Endothelial cell (in vitro differentiated cells): Measurements from ENCODE around the gene UNK. TPM values are rescaled to one million over a fixed set of nuclear protein-coding genes. Genes with fewer than 3 reads are reported as not detected.

Source experiments
- DNase-seq: peaks from one replicate; pipeline ENCODE4 v3.0.0; 2021; ENCODE audit warnings: low spot score
- H3K27ac Mint-ChIP-seq: one replicate; pipeline ENCODE4 v1.8.0; 2021; ENCODE audit warnings: mixed read lengths, inconsistent platforms; ENCODE audit not compliant: unreplicated experiment
- H3K27me3 Mint-ChIP-seq: one replicate; pipeline ENCODE4 v1.8.0; 2021; ENCODE audit warnings: mild to moderate bottlenecking, moderate library complexity, mixed read lengths, inconsistent platforms; ENCODE audit not compliant: unreplicated experiment
- H3K36me3 Mint-ChIP-seq: one replicate; pipeline ENCODE4 v1.8.0; 2021; ENCODE audit warnings: mild to moderate bottlenecking, low read depth, mixed read lengths, inconsistent platforms; ENCODE audit not compliant: unreplicated experiment
- H3K4me1 Mint-ChIP-seq: one replicate; pipeline ENCODE4 v1.8.0; 2021; ENCODE audit warnings: mild to moderate bottlenecking, mixed read lengths, inconsistent platforms; ENCODE audit not compliant: unreplicated experiment
- H3K4me3 Mint-ChIP-seq: one replicate; pipeline ENCODE4 v1.8.0; 2021; ENCODE audit warnings: mild to moderate bottlenecking, mixed read lengths, inconsistent platforms; ENCODE audit not compliant: unreplicated experiment
- H3K9me3 Mint-ChIP-seq: one replicate; pipeline ENCODE4 v1.8.0; 2021; ENCODE audit warnings: mixed read lengths, inconsistent platforms; ENCODE audit not compliant: unreplicated experiment
- total RNA-seq: library from RNA; stranded (reverse); fragmentation: NEBNext Ultra II Directional; extraction: Animal tissue kit (Norgen Biotek cat#: 25700); gene quantifications from one replicate; pipeline ENCODE4 v1.2.1, GENCODE V29; 2021; ENCODE audit not compliant: unreplicated experiment
- TF ChIP-seq, protein P1 (sequence below): fragments of 200-600 bp; sonication (generic); IDR thresholded peaks from one replicate; pipeline ENCODE4 v1.5.0; 2021; ENCODE audit warnings: antibody characterized with exemption; ENCODE audit not compliant: unreplicated experiment

UNK gene
- total RNA-seq, 1 donor from 2014 or later: 28.8 TPM

DNA sequence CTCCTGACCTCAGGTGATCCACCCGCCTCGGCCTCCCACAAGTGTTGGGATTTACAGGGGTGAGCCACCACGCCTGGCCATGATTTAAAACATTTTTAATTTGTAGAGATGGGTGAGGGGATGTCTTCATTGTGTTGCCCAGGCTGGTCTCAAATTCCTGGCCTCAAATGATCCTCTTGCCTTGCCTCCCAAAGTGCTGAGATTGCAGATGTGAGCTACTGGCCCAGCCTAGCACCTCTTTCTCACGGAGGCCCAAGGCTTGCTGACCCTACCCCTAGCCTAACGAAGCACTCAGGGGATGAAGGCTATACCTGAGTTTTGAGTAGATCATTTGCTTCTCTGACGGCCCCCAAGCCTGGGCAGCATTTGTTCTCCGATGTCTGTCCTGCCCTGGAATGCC, 26.6 kb downstream of the UNK start:
- Mint-ChIP-seq H3K4me1 (no peaks in the 10 kb centered on the region), H3K36me3 (peaks cover 18% of the 10 kb centered on the region), H3K9me3 (no peaks in the 10 kb centered on the region), H3K27ac (no peak overlapping the region), H3K4me3 (no peak overlapping the region), H3K27me3 (peaks cover 5% of the 10 kb centered on the region)
- no peak for DNase-seq
- TF ChIP-seq, protein P1, sequence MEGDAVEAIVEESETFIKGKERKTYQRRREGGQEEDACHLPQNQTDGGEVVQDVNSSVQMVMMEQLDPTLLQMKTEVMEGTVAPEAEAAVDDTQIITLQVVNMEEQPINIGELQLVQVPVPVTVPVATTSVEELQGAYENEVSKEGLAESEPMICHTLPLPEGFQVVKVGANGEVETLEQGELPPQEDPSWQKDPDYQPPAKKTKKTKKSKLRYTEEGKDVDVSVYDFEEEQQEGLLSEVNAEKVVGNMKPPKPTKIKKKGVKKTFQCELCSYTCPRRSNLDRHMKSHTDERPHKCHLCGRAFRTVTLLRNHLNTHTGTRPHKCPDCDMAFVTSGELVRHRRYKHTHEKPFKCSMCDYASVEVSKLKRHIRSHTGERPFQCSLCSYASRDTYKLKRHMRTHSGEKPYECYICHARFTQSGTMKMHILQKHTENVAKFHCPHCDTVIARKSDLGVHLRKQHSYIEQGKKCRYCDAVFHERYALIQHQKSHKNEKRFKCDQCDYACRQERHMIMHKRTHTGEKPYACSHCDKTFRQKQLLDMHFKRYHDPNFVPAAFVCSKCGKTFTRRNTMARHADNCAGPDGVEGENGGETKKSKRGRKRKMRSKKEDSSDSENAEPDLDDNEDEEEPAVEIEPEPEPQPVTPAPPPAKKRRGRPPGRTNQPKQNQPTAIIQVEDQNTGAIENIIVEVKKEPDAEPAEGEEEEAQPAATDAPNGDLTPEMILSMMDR: no peak

DNA sequence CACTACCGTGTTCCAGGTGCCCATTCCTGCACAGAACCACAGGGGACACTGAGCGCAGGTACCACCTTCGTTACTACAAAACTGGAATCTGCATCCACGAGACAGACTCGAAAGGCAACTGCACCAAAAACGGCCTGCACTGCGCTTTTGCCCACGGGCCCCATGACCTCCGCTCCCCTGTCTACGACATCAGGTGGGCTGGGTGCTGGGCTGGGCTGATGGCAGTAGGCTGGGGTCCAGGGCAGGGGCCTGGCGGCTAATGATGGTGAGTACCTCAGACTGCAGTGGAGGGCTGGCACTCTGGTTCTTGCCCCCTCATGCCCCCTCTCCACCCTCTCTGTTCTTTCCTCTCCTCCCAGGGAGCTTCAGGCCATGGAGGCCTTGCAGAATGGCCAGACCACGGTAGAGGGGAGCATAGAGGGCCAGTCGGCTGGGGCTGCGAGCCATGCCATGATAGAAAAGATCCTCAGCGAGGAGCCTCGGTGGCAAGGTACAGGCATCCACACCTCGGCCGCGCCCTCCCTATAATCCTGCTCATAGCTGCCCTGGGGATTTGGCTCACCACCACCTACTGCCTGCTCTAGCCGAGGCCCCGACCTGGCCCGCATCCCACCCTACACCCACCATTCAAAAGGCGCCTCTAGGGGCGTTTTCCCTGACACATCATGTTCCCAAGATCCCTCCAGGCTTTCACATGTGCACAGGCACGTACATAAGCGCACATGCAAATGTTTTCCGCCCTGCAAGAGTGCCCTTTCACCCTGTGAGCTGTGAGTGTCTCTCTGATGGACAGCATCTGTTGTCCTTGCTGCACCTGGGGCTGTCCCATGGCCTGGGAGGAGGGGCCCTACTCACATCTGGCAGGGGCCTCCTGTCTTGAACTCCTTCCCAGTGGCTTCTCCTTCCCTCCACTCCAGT, 27.7 kb downstream of the UNK start:
- no peaks in the 10 kb centered on the region for H3K4me1 Mint-ChIP-seq
- no peaks in the 10 kb centered on the region for H3K9me3 Mint-ChIP-seq
- DNase-seq: no peak
- H3K27me3 Mint-ChIP-seq: peaks cover 5% of the 10 kb centered on the region
- peak overlapping the region; percentile 71 for H3K4me3 Mint-ChIP-seq
- peaks cover 22% of the 10 kb centered on the region for H3K36me3 Mint-ChIP-seq
- H3K27ac Mint-ChIP-seq: no peak overlapping the region
- TF ChIP-seq, protein P1: no peak

DNA sequence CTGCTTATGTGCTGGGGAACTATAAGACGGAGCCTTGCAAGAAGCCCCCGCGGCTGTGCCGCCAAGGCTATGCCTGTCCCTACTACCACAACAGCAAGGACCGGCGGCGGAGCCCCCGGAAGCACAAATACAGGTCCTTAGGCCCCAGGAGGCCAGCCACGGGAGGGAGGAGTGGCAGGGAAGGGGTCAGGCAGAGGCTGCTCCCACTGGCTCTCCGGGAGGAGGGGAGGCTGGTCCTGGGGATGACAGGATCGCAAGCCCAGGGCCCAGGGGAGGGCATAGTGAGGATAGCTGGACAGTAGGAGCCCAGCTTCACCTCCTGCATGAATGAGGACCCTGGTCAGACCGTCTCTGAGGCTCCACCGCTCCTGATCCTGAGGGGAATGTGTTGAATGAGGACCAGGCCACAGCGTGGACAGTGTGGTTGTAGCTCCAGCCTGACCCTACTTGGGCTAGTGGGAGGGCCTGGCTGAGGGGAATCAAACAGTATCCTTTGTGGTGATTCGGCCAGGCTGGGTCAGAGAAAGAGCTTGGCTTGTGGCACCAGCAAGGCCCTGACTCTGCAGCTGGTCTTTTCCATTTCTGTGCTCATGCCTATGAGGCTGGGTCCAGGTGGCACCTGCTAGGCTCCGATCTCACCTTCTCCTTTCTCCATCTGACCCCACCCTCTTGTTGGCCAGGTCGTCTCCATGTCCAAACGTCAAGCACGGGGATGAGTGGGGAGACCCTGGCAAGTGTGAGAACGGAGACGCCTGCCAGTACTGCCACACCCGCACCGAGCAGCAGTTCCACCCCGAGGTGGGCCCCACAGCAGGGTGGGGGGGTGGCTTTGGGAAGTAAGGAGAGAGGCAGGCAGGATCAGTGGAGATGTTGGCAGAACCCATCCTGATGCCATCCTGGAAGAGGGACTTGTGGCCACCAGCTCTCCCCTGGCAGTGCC, 28.7 kb downstream of the UNK start:
- Mint-ChIP-seq H3K27ac (no peak overlapping the region), H3K4me3 (no peak overlapping the region), H3K36me3 (peaks cover 22% of the 10 kb centered on the region), H3K27me3 (peaks cover 5% of the 10 kb centered on the region), H3K9me3 (no peaks in the 10 kb centered on the region), H3K4me1 (no peaks in the 10 kb centered on the region)
- TF ChIP-seq, protein P1: no peak
- no peak for DNase-seq

DNA sequence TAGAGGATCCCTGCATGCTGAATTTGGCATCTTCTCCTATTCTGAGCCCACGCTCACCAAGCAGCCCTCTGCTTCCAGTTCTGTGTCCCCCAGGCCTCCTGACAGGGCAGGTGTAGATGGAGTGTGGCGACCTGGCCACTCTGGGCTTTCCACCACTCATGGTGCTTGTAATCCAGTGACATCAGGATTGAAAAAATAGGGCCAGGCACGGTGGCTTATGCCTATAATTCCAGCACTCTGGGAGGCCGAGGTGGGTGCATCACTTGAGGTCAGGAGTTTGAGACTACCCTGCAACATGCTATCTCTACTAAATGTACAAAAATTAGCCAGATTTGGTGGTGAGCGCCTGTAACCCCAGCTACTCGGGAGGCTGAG, 29.4 kb downstream of the UNK start:
- Mint-ChIP-seq H3K4me1 (no peaks in the 10 kb centered on the region), H3K27ac (peak overlapping the region; percentile 36), H3K36me3 (peaks cover 22% of the 10 kb centered on the region), H3K27me3 (peaks cover 7% of the 10 kb centered on the region), H3K9me3 (no peaks in the 10 kb centered on the region), H3K4me3 (no peak overlapping the region)
- TF ChIP-seq, protein P1: no peak
- no peak for DNase-seq
